Lung (tissue), 12 donors: ENCODE results near the gene CDYL. TPM values are rescaled to one million over a fixed set of nuclear protein-coding genes. Genes with fewer than 3 reads are reported as not detected.

ENCODE experiments used
- ATAC-seq: fragments of 200-7000 bp; cut with Tn5 transposase; one replicate; pipeline ENCODE4 v1.9.1; 2020; ENCODE audit warnings: moderate number of reproducible peaks; ENCODE audit not compliant: insufficient read depth, low FRiP score
- DNase-seq, 3 donors: peaks; one replicate each; pipeline ENCODE4 v3.0.0-alpha.2; 2013 to 2017
- H3K27ac ChIP-seq, 2 donors: one replicate each; pipeline ENCODE4 v1.5.1; 2013; ENCODE audit warnings: mild to moderate bottlenecking in 2 of 2, moderate library complexity in 2 of 2, control low read depth in 1 of 2, inconsistent platforms in 1 of 2, low read depth in 1 of 2, low read length in 1 of 2
- H3K27me3 ChIP-seq, 3 donors: one replicate each; pipeline ENCODE4 v1.5.1; 2013; ENCODE audit warnings: low read length in 2 of 3; ENCODE audit not compliant: control insufficient read depth in 3 of 3, insufficient read depth in 3 of 3
- H3K36me3 ChIP-seq, 4 donors: one replicate each; pipeline ENCODE4 v1.5.1; 2013; ENCODE audit warnings: low read length in 4 of 4, mild to moderate bottlenecking in 1 of 4, moderate library complexity in 1 of 4; ENCODE audit not compliant: control insufficient read depth in 4 of 4, insufficient read depth in 4 of 4
- H3K4me1 ChIP-seq, 5 donors: one replicate each; pipeline ENCODE4 v1.5.1; 2013; ENCODE audit warnings: low read length in 5 of 5, mild to moderate bottlenecking in 2 of 5, moderate library complexity in 1 of 5; ENCODE audit not compliant: control insufficient read depth in 5 of 5, insufficient read depth in 5 of 5
- H3K4me3 ChIP-seq: one replicate; pipeline ENCODE4 v1.5.1; 2013; ENCODE audit warnings: mild to moderate bottlenecking, control low read depth, moderate library complexity
- H3K9ac ChIP-seq, 2 donors: one replicate each; pipeline ENCODE4 v1.5.1; 2013; ENCODE audit warnings: low read length in 2 of 2, control low read depth in 1 of 2; ENCODE audit not compliant: insufficient read depth in 1 of 2
- H3K9me3 ChIP-seq, 4 donors: one replicate each; pipeline ENCODE4 v1.5.1; 2013; ENCODE audit warnings: low read length in 3 of 4, mild to moderate bottlenecking in 1 of 4, moderate library complexity in 1 of 4; ENCODE audit not compliant: control insufficient read depth in 4 of 4, insufficient read depth in 3 of 4
- CTCF ChIP-seq: IDR thresholded peaks from 2 replicates; pipeline ENCODE4 v1.5.1; 2012; ENCODE audit warnings: mild to moderate bottlenecking; ENCODE audit errors: control extremely low read depth, extremely low read depth
- WGBS, 2 donors: extraction: QIAGEN DNeasy Blood & Tissue Kit; methylation state at CpG; one replicate each; pipeline ENCODE4 v1.1.7; 2013; 5-methylcytosine and 5-hydroxymethylcytosine counted together
- polyA plus RNA-seq, 2 donors: library from polyadenylated mRNA; stranded (reverse); fragments of 200-250 nt; gene quantifications; one replicate each; pipeline ENCODE4 v1.2.1, GENCODE V29; 2013
- total RNA-seq, 2 donors: library from RNA; depleted of rRNA in 1 of 2; stranded (reverse); fragments of >200 nt in 1 of 2; gene quantifications; one replicate each; pipeline ENCODE4 v1.2.1, GENCODE V29; 2014 to 2021
- donor health status: control.
- donor health status: control.
- donor health status: Bipolar disorder and iron deficiency.
- donor health status: healthy.
- donor health status: DM: yes; HTN: yes; CAD: no.

CDYL gene
- total and polyA plus RNA-seq, 4 donors, result 5.8 to 51.6 (median 20.9) TPM

GRCh38 chr6:4802312-4802935 is 26.2 kb downstream of the CDYL start:
- no peak for DNase-seq
- TF ChIP-seq CTCF, result no peak
- H3K27me3 ChIP-seq, result no peaks in the 10 kb centered on the region
- ATAC-seq, result no peak
- H3K4me1 ChIP-seq, result peaks cover 2 to 19% (median 11%) of the 10 kb centered on the region in 5 donors
- WGBS, 2 donors, result 86 to 92% methylated on average over 4 of the region's 4 CpGs
- no peak overlapping the region for H3K9ac ChIP-seq
- H3K9me3 ChIP-seq, result peaks cover 0 to 11% (median 1%) of the 10 kb centered on the region in 4 donors
- no peaks in the 10 kb centered on the region for H3K36me3 ChIP-seq
- no peak overlapping the region for H3K4me3 ChIP-seq
- H3K27ac ChIP-seq, result no peak overlapping the region

GRCh38 chr6:4803343-4803744 is 27.1 kb downstream of the CDYL start:
- Histone ChIP-seq H3K4me1 (peaks cover 2 to 19% (median 11%) of the 10 kb centered on the region in 5 donors), H3K4me3 (no peak overlapping the region), H3K36me3 (no peaks in the 10 kb centered on the region), H3K27me3 (no peaks in the 10 kb centered on the region), H3K9me3 (peaks cover 0 to 11% (median 1%) of the 10 kb centered on the region in 4 donors), H3K27ac (no peak overlapping the region), H3K9ac (no peak overlapping the region)
- no peak for DNase-seq
- no peak for ATAC-seq
- no peak for TF ChIP-seq CTCF
- 54 to 77% methylated on average over 5 of the region's 5 CpGs for WGBS, 2 donors

GRCh38 chr6:4804095-4804494 is 27.9 kb downstream of the CDYL start:
- H3K9me3 ChIP-seq, result peaks cover 0 to 11% (median 1%) of the 10 kb centered on the region in 4 donors
- H3K27ac ChIP-seq, result no peak overlapping the region
- peak in 1 of 3 donors; percentile 34 for DNase-seq
- no peaks in the 10 kb centered on the region for H3K27me3 ChIP-seq
- no peak overlapping the region for H3K9ac ChIP-seq
- H3K4me3 ChIP-seq, result no peak overlapping the region
- 82 to 88% methylated on average over 6 of the region's 6 CpGs for WGBS, 2 donors
- no peak for TF ChIP-seq CTCF
- no peak for ATAC-seq
- H3K4me1 ChIP-seq, result peaks cover 2 to 19% (median 11%) of the 10 kb centered on the region in 5 donors
- H3K36me3 ChIP-seq, result no peaks in the 10 kb centered on the region
